GM21515 (cell line): ENCODE data around the gene FAM219A.
"Not testable (repeated sequence)": the region's sequence is repeated elsewhere in the genome, so short reads cannot be mapped to it uniquely, and the experiment has no call there.

ENCODE experiments used
- ATAC-seq: cut with Tn5 transposase; IDR thresholded peaks from one replicate; pipeline ENCODE4 v1.9.1; 2021; ENCODE audit not compliant: unreplicated experiment

Gene FAM219A

GRCh38 chr9:34379334-34380033 lies 78.9 kb downstream of the FAM219A start:
- ATAC-seq = no peak

- no peak for ATAC-seq
Observed at GRCh38 chr9:34378376-34379060, 79.9 kb downstream of the FAM219A start.

GRCh38 chr9:34377404-34377746 lies 81.0 kb downstream of the FAM219A start:
- ATAC-seq = no peak

GRCh38 chr9:34376596-34377403 lies 81.6 kb downstream of the FAM219A start, which contains the start of gene MYORG:
Gene MYORG (minus strand): TSS chr9:34376898. CDS start chr9:34372943, 3,955 bp downstream.
- peak; percentile 90 for ATAC-seq

GRCh38 chr9:34375901-34376595 lies 82.3 kb downstream of the FAM219A start:
- ATAC-seq = no peak

- ATAC-seq = no peak
Observed at GRCh38 chr9:34374905-34375552, 83.3 kb downstream of the FAM219A start.

GRCh38 chr9:34374339-34374738 lies 84.0 kb downstream of the FAM219A start:
- ATAC-seq = no peak

- ATAC-seq = no peak
Observed at GRCh38 chr9:34373749-34374148, 84.6 kb downstream of the FAM219A start.

- no peak for ATAC-seq
Observed at GRCh38 chr9:34372467-34373011, 85.8 kb downstream of the FAM219A start.

GRCh38 chr9:34371886-34372466 lies 86.4 kb downstream of the FAM219A start:
- ATAC-seq = no peak

- ATAC-seq = no peak
Observed at GRCh38 chr9:34370970-34371880, 87.1 kb downstream of the FAM219A start.

- no peak for ATAC-seq
Observed at GRCh38 chr9:34370335-34370969, 87.9 kb downstream of the FAM219A start.

- ATAC-seq = no peak
Observed at GRCh38 chr9:34369636-34370035, 88.7 kb downstream of the FAM219A start.

GRCh38 chr9:34368796-34369195 lies 89.6 kb downstream of the FAM219A start:
- not testable (repeated sequence) for ATAC-seq

GRCh38 chr9:34367751-34368410 lies 90.5 kb downstream of the FAM219A start:
- ATAC-seq = not testable (repeated sequence)

GRCh38 chr9:34366365-34366764 lies 92.0 kb downstream of the FAM219A start:
- no peak for ATAC-seq

- no peak for ATAC-seq
Observed at GRCh38 chr9:34365282-34365681, 93.1 kb downstream of the FAM219A start.
